ENCODE results near the gene NLRX1. TPM values are rescaled to one million over a fixed set of nuclear protein-coding genes. Genes with fewer than 3 reads are reported as not detected.
A peak's percentile ranks its signal among the peaks of the same experiment; 100 is the strongest.

NLRX1 gene
- total RNA-seq, 1 experiment from 2014 or later = 6.7 TPM

- no peak for DNase-seq
- peaks cover 20% of the 10 kb centered on the region for H3K36me3 Mint-ChIP-seq (ENCODE audit: insufficient read depth, unreplicated experiment)
- intact Hi-C loops (cut with micrococcal nuclease; ENCODE audit: unreplicated experiment) = no loop called here
- H3K27me3 Mint-ChIP-seq (ENCODE audit: unreplicated experiment) = no peaks in the 10 kb centered on the region
- H3K27ac Mint-ChIP-seq (ENCODE audit: unreplicated experiment) = peak overlapping the region; percentile 39
- CTCF ChIA-PET = no interaction called here
- BruUV-seq (replicated peaks) = no TSS peak
- H3K9me3 Mint-ChIP-seq (ENCODE audit: low read depth, unreplicated experiment) = no peaks in the 10 kb centered on the region
- no peak for TF ChIP-seq CTCF (IDR thresholded peaks at IDR 0.05; ENCODE audit: unreplicated experiment)
- no peaks in the 10 kb centered on the region for H3K4me1 Mint-ChIP-seq (ENCODE audit: low read depth, unreplicated experiment)
- H3K4me3 Mint-ChIP-seq (ENCODE audit: low read depth, unreplicated experiment) = peak overlapping the region; percentile 86
Observed at GRCh38 chr11:119207415-119207960, 39.0 kb downstream of the NLRX1 start.

GRCh38 chr11:119209186-119209585, 40.7 kb downstream of the NLRX1 start:
- no peaks in the 10 kb centered on the region for H3K4me1 Mint-ChIP-seq (ENCODE audit: low read depth, unreplicated experiment)
- H3K9me3 Mint-ChIP-seq (ENCODE audit: low read depth, unreplicated experiment) = no peaks in the 10 kb centered on the region
- H3K36me3 Mint-ChIP-seq (ENCODE audit: insufficient read depth, unreplicated experiment) = peaks cover 20% of the 10 kb centered on the region
- H3K4me3 Mint-ChIP-seq (ENCODE audit: low read depth, unreplicated experiment) = no peak overlapping the region
- CTCF ChIA-PET = no interaction called here
- no peaks in the 10 kb centered on the region for H3K27me3 Mint-ChIP-seq (ENCODE audit: unreplicated experiment)
- no peak for DNase-seq
- no peak overlapping the region for H3K27ac Mint-ChIP-seq (ENCODE audit: unreplicated experiment)
- no TSS peak for BruUV-seq (replicated peaks)
- no peak for TF ChIP-seq CTCF (IDR thresholded peaks at IDR 0.05; ENCODE audit: unreplicated experiment)
- intact Hi-C loops (cut with micrococcal nuclease; ENCODE audit: unreplicated experiment) = no loop called here

- no peaks in the 10 kb centered on the region for H3K4me1 Mint-ChIP-seq (ENCODE audit: low read depth, unreplicated experiment)
- H3K4me3 Mint-ChIP-seq (ENCODE audit: low read depth, unreplicated experiment) = no peak overlapping the region
- BruUV-seq (replicated peaks) = no TSS peak
- TF ChIP-seq CTCF (IDR thresholded peaks at IDR 0.05; ENCODE audit: unreplicated experiment) = no peak
- no peaks in the 10 kb centered on the region for H3K9me3 Mint-ChIP-seq (ENCODE audit: low read depth, unreplicated experiment)
- intact Hi-C loops (cut with micrococcal nuclease; ENCODE audit: unreplicated experiment) = no loop called here
- CTCF ChIA-PET = no interaction called here
- H3K27ac Mint-ChIP-seq (ENCODE audit: unreplicated experiment) = no peak overlapping the region
- H3K36me3 Mint-ChIP-seq (ENCODE audit: insufficient read depth, unreplicated experiment) = peaks cover 20% of the 10 kb centered on the region
- DNase-seq = no peak
- no peaks in the 10 kb centered on the region for H3K27me3 Mint-ChIP-seq (ENCODE audit: unreplicated experiment)
Observed at GRCh38 chr11:119210050-119210449, 41.5 kb downstream of the NLRX1 start.

GRCh38 chr11:119218141-119218878, 49.8 kb downstream of the NLRX1 start:
- H3K27me3 Mint-ChIP-seq (ENCODE audit: unreplicated experiment) = no peaks in the 10 kb centered on the region
- no peak for DNase-seq
- CTCF ChIA-PET = interaction anchor here (0.7 kb wide), 1 partner anchor 12 kb away, joined by 3 read pairs; the partner anchor contains the start of gene CBL
- BruUV-seq (replicated peaks) = no TSS peak
- no peaks in the 10 kb centered on the region for H3K36me3 Mint-ChIP-seq (ENCODE audit: insufficient read depth, unreplicated experiment)
- peak overlapping the region; percentile 67 for H3K27ac Mint-ChIP-seq (ENCODE audit: unreplicated experiment)
- intact Hi-C loops (cut with micrococcal nuclease; ENCODE audit: unreplicated experiment) = no loop called here
- no peak for TF ChIP-seq CTCF (IDR thresholded peaks at IDR 0.05; ENCODE audit: unreplicated experiment)
- no peaks in the 10 kb centered on the region for H3K4me1 Mint-ChIP-seq (ENCODE audit: low read depth, unreplicated experiment)
- H3K9me3 Mint-ChIP-seq (ENCODE audit: low read depth, unreplicated experiment) = no peaks in the 10 kb centered on the region
- H3K4me3 Mint-ChIP-seq (ENCODE audit: low read depth, unreplicated experiment) = no peak overlapping the region

Measured in Calu3 (cell line).